WI38 (cell line): Measurements from ENCODE around the gene GRAMD2A.

Experiments used
- H3K4me3 ChIP-seq: 2 replicates; pipeline ENCODE4 v1.5.1; 2011; ENCODE audit warnings: low read depth, mild to moderate bottlenecking, control low read depth, low read length
- CTCF ChIP-seq: IDR thresholded peaks from 2 replicates; pipeline ENCODE4 v1.5.1; 2012; ENCODE audit warnings: low read depth, mild to moderate bottlenecking, control low read depth, low read length

The GRAMD2A gene

DNA sequence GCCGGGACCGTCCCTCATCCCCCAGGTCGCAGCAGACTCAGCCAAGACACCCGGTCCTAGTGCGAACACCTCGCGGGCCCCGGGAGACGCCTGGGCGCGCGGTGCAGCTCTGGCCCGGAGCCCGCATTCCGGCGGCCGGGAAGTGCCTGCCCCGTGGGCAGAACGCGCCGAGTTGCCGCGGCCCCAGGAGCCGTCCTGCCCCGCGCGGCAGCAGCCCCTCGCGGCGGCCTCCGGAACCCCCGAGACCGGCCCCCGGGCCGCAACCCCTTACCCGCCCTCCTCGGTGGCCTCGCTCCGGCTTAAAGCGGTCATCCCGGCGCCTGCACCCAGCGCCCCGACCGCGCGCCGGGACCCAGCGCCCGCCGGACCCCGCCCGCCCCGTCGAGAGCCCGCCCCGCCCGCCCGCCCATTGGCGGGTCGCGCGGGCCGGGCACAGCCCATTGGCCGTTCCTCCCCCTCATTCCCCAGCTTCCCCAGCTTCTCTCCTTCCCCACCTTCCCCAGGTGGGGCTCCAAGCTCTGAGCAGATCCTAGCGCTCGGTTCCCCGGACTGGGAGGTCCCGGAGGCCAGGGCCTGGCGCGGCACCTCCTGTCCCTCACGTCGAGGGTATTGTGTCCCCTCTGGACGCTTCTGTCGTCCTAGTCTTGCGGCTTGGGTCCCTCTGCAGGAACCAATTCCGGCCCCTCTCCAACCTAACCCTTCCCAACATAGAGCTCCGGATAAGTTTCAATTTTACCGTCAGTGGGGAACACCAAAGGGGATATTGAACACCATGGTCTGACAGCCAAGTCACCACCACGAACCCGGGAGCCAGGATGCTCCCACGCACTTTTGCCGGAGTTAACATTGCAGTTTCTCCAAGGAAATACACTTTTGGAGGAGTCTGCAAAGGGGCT, at the start of gene GRAMD2A:
Gene GRAMD2A (minus strand): TSS at position 328 of the 896 bp plus-strand sequence.
- peak within 1 kb of the TSS; percentile 29; the same call in 1 of the 2 replicates for H3K4me3 ChIP-seq
- TF ChIP-seq CTCF = no peak

- TF ChIP-seq CTCF = no peak
- H3K4me3 ChIP-seq = no peak overlapping the region
These were observed 45.3 kb upstream of the GRAMD2A start for GRCh38 chr15:72242775-72243370.

- no peak overlapping the region for H3K4me3 ChIP-seq
- TF ChIP-seq CTCF = no peak
These were observed 42.1 kb upstream of the GRAMD2A start for GRCh38 chr15:72239652-72240051.

DNA sequence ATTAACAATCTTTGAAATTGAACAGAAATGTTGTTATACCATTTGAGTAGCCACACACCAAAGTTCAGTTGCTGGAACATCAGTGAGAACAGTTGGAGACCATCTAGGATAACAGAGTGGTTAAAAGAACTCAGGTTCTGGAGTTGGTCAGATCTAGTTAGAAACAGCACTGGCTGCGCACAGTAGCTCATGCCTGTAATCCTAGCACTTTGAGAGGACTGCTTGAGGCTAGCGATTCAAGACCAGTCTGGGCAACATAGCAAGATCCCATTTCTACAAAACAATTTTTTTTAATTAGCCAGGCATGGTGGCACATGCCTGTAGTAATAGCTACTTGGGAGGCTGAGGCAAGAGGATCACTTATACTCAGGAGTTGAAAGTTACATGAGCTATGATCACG, 41.0 kb upstream of the GRAMD2A start:
- TF ChIP-seq CTCF = no peak
- no peak overlapping the region for H3K4me3 ChIP-seq

- no peak overlapping the region for H3K4me3 ChIP-seq
- TF ChIP-seq CTCF = no peak
These were observed 40.3 kb upstream of the GRAMD2A start for GRCh38 chr15:72237853-72238224.

- H3K4me3 ChIP-seq = peak overlapping the region; percentile 64
- TF ChIP-seq CTCF = no peak
These were observed 39.7 kb upstream of the GRAMD2A start for GRCh38 chr15:72237029-72237852.
